ENCODE data around the gene IL5RA.

Gene IL5RA, protein sequence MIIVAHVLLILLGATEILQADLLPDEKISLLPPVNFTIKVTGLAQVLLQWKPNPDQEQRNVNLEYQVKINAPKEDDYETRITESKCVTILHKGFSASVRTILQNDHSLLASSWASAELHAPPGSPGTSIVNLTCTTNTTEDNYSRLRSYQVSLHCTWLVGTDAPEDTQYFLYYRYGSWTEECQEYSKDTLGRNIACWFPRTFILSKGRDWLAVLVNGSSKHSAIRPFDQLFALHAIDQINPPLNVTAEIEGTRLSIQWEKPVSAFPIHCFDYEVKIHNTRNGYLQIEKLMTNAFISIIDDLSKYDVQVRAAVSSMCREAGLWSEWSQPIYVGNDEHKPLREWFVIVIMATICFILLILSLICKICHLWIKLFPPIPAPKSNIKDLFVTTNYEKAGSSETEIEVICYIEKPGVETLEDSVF

GRCh38 chr3:3110299-3110630 is at the start of gene IL5RA:
TSS of gene IL5RA (minus strand) at chr3:3110374. CDS start at chr3:3104984, 5,390 bp downstream.
- DNase-seq: no peak

DNA sequence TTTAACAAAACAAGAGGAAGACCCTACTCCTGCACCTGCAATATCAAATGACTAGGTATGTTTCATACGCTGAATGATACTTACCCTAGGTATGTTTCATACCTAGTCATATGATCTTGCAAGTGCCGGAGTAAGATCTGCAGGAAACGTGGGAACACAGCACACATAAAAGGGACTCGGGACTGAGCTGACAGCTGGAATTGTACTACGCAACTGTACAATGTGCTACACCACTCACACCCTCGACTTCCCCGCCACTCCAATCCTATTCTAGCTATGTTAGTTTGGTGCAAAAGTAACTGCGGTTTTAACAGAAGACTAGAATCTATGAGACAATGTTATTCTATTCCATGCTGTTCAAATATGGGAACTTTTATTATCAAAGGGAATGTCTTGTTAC is 47.3 kb upstream of the IL5RA start:
- DNase-seq: no peak

GRCh38 chr3:3154879-3155610 is 44.9 kb upstream of the IL5RA start:
- DNase-seq: no peak

DNA sequence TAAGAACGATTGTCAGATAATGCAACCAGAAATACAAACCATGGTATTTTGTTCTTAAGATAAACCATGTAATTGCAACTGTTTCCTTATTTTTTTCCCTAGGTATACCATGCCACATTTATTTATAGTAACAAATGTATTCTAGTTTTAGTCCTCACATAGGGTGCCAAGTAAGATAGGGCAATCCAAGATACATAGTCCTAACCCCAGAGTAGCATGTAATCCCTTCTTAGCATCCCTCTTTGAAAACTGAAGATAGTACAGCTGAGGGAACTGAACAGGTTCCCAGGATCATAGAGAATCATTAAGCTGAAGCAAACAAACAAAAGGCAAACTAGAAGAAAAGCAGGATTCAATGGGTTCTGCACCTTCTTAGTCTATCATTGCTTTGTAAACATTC is 41.3 kb upstream of the IL5RA start:
- DNase-seq: no peak

DNA sequence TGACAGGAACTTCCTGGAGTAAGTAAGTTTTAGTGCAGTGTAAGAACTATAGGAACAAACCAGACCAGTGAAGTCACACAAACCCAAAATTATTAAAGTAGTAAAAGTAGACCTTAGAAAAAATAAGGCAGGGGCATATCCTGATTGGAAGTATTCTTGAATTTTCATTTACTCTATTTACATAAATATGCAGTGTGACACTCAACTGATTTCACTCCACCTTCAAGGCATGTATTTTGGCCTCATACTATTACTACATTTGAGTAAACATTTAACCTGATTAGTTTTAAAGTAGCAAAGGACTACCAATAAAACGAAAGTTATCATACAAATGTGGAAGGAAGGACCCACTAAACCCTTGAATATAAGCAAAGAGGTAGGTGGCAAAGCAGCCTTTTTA is 39.4 kb upstream of the IL5RA start:
- no peak for DNase-seq

- DNase-seq: no peak
These were observed 35.7 kb upstream of the IL5RA start for GRCh38 chr3:3145831-3146230.

- no peak for DNase-seq
These were observed 31.8 kb upstream of the IL5RA start for GRCh38 chr3:3141939-3142338.

GRCh38 chr3:3137526-3137925 is 27.4 kb upstream of the IL5RA start:
- DNase-seq: no peak

DNA sequence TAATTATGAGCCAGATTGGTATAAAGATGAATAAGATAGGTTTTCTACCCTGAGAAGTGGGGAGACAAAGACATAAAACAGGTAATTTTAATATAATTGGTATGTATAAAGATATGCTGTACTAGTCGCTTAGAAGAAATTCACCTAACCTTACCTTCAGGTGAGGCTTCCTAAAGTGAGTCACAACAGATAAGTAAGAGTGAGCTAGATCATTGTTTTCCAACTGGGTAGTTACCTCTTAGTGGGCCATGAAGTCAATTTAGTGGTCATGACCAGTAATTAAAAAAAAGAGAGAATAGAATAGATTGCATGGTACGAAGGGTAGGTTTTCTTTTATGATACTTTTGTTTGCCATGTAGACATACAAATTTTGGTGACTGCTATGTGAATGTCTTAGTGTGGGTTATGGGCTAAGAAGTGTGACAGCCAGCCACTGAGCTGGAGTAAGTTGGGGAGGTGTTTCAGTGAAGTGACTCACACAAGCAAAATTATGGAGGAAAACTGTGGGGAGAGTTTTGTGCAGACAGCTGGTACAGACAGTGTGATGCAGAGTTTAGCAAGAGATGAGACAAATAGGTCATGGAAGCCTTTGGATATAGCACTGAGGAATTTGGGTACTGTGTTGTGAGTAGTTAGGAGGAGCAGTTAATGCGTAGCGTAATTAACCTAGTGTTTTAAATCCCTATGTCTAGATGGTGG is 24.7 kb upstream of the IL5RA start:
- no peak for DNase-seq

- DNase-seq: no peak
These were observed 23.3 kb upstream of the IL5RA start for GRCh38 chr3:3133500-3133899.

DNA sequence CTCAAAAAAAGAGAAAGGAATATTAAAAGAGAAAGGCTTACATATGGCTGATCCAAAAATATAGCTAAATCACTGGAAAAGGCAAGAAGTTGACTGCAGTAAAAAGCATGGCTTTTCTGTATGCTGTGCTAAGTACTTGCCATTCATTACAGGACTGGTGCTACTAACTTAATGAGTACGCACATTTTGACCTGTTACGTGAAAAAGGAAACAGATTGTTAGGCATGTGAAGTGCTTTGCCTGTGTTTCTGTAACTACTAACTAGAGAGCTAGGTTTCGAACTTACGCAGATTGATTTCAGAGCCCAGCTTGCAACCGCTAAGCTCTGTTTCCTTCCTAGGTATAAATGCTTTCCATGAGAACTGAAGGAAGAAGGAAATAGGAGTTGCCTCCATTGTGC is 19.4 kb upstream of the IL5RA start:
- DNase-seq: no peak

DNA sequence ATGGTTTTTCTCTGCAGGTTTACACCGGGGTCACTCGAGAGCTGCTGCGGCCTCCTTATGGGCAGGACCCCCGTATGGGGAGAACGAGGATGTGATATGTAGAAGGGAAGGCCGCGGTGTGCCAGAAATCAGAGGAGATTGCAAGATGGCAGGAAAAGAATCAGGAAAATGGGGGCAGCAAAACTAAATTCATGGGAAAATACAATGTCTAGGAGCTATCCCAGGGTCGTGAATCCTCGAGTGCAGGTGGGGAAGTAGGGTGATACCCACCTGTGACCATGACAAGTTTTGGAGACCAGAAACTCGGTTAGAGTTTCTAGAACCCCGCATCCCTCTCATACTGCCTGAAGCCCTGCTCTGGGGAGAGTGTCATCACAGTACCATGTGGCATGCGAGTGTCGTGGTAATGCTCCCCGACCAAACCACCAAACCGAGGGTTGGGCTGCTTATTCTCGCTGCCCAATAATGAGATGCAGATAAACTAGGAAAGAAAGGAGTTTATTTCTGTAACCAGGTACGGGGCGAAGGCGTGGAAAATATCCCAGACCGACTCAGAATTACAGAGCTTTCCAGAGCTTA is 17.3 kb upstream of the IL5RA start:
- DNase-seq: peak; percentile 42 to 50

DNA sequence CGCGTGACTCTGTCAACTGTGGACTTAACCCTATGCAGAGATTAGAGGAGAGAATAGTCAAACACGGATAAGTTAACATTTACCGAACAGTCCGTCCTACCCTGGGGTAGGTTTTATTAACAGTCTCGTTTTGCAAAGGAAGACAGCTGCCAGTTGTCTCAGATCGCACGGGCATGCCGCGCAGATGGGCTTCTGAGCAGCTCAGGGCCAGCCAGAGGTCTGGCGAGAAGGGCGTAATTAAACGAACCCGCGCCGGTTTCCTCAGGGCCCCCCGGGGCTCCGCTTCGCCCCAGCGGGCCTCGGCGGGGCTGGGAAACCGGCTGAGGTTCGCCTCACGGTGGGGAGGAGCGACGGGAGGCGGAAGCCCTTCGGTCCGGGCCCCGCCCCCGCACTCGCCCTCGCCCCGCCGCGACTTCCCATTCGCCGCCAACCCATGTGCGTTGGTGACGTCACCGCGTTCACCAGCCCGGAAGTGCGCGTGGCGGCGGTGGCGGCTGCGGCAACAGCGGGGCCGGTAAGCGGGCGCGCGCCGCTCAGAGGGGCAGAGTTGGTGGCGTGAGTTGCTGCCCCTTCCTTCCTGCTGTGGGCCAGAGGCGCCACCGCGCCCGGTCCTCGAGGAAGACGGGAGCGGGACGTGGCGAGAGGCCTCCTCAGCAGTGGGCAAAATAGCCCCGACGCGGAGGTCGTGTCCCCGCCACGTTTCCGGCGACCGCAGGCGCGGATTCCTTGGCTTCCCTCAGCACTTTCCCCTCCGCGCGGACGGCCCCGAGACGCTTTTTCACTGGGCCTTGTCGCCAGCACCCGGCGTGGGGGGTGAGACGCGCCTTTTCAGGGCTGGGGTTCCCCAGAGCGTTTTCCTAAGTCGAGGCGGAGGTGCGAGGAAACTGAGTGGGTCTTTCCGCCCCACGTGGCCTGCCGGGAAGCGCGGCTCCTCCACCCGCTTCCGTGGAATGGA is 16.6 kb upstream of the IL5RA start, which contains the start of gene TRNT1:
Gene TRNT1 (plus strand): TSS at position 464 of the 955 bp plus-strand sequence. CDS start 2,101 bp downstream, outside the sequence.
- DNase-seq: peak; percentile 98

- DNase-seq: no peak
These were observed 15.8 kb upstream of the IL5RA start for GRCh38 chr3:3125977-3126376.

GRCh38 chr3:3119393-3119851 is 9.2 kb upstream of the IL5RA start:
- no peak for DNase-seq

GRCh38 chr3:3117651-3118050 is 7.5 kb upstream of the IL5RA start:
- no peak for DNase-seq

- DNase-seq: no peak
These were observed 3.0 kb upstream of the IL5RA start for GRCh38 chr3:3113042-3113709.

DNA sequence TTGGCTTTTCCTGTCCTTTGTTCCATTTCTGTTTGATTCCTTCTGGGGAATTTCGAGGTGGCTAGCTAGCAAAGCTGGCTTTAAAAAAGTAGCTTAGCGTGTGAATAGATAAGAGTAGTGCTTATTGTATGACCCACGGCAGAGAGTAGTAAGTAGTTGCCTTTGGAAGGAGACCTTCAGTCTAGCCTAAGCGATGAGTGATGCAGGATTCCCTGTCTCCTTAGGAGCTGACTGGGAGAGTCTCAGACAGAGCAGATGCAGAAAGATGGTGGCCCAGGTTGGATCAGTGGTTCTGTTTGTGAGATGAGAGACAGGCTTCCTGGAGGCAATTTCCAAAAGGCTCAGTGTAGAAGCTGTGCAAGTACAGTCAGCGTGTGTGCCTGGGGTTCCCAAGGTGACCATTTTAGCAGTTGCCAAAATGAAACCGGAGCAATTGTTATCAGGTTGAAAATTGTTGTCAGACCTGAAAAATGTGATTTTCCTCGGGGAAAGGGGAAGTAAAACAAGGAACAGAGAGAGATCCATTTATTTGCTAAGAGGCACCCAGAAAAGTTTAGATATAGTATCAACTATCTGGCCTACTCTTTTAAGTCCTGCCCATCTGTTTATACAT is 681 bp upstream of the IL5RA start:
- DNase-seq: no peak

GRCh38 chr3:3109407-3110298 is 521 bp downstream of the IL5RA start:
- DNase-seq: no peak

DNA sequence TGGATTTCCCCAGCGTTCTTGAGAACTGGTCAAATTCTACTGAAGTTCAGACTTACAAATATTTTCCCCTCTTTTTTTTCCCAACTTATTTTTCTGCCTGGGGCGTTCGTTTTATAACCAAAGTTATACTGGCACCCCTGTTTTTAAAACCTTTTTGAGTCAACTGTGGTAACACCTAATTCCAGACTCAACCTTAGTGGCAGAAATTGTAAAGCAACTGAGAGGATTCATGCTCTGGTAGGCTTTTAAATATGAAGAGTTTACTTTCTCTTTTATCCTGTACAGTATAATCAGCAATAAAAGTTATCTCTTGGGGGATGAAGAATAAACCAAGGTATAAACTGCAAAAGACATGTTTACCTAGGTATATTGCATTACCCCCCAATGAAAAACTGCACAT is 2.3 kb downstream of the IL5RA start:
- no peak for DNase-seq

All from stimulated activated CD4-positive, alpha-beta T cell treated with anti-CD3 and anti-CD28 coated beads, Interleukin-2, amount 100 ng/mL, for 24 hours (primary cell).